ENCODE results near the gene SLC39A11. TPM values are rescaled to one million over a fixed set of nuclear protein-coding genes. Genes with fewer than 3 reads are reported as not detected.

Gene SLC39A11
- total RNA-seq, 1 experiment from 2014 or later, result 15.2 TPM

- Histone ChIP-seq H3K79me2 (ENCODE audit: insufficient read depth, low read length) (no peaks in the 10 kb centered on the region), H3K9ac (ENCODE audit: extremely low read depth, insufficient read length, low read length) (no peak overlapping the region), H3K4me1 (ENCODE audit: insufficient read depth, low read length) (no peaks in the 10 kb centered on the region), H3K79me1 (ENCODE audit: insufficient read depth, low read depth, low read length, poor library complexity, severe bottlenecking) (no peaks in the 10 kb centered on the region), H3T11ph (ENCODE audit: low read length) (no peak overlapping the region), H2BK5ac (ENCODE audit: insufficient read length, low read length) (no peak overlapping the region), H4K20me1 (ENCODE audit: control insufficient read depth, insufficient read depth, insufficient read length) (no peaks in the 10 kb centered on the region), H4K91ac (ENCODE audit: insufficient read length, low read depth, low read length) (no peak overlapping the region), H3K9me3 (ENCODE audit: control insufficient read depth, low read depth, low read length) (no peaks in the 10 kb centered on the region), H3K4me2 (ENCODE audit: insufficient read depth, insufficient read length, low read length) (no peak overlapping the region), H2BK15ac (ENCODE audit: low read depth, low read length) (no peak overlapping the region), H3K23me2 (ENCODE audit: insufficient read length, low read depth, low read length, poor library complexity, severe bottlenecking) (no peaks in the 10 kb centered on the region), H3K27me3 (ENCODE audit: insufficient read depth, low read length) (no peaks in the 10 kb centered on the region), H4K8ac (replicated peaks; ENCODE audit: insufficient read length, low read depth, low read length) (no peak overlapping the region), H3K56ac (ENCODE audit: insufficient read length, low read depth, low read length) (no peak overlapping the region), H2AK5ac (ENCODE audit: insufficient read length, low read length) (no peak overlapping the region), H2AFZ (ENCODE audit: low read length) (no peak overlapping the region), H3K18ac (ENCODE audit: insufficient read length, low read depth, low read length) (no peak overlapping the region), H2BK12ac (ENCODE audit: insufficient read length, low read depth, low read length) (no peak overlapping the region), H3K27ac (ENCODE audit: insufficient read length, low read depth, low read length) (no peak overlapping the region), H3K4ac (ENCODE audit: low read depth, low read length) (no peak overlapping the region), H2BK20ac (ENCODE audit: low read depth, low read length, poor library complexity, severe bottlenecking) (no peak overlapping the region), H2BK120ac (ENCODE audit: low read depth, low read length, poor library complexity, severe bottlenecking) (no peak overlapping the region), H3K14ac (ENCODE audit: insufficient read depth, low read length) (no peak overlapping the region), H3K23ac (ENCODE audit: insufficient read length, low read depth, low read length) (no peak overlapping the region), H4K5ac (ENCODE audit: insufficient read length, low read depth, low read length) (no peak overlapping the region)
- peaks cover 0 to 5% of the 10 kb centered on the region in 2 experiments; a peak in 3 of 5 replicates for H3K9me3 Mint-ChIP-seq
- H3K4me3 Mint-ChIP-seq, result no peak overlapping the region
- no CpG with 5 or more reads among the region's 3 CpGs for WGBS (ENCODE audit: extremely low coverage, insufficient read length, low lambda C conversion rate)
- no peaks in the 10 kb centered on the region for H3K4me1 Mint-ChIP-seq
- no peak overlapping the region for H3K27ac Mint-ChIP-seq
- DNase-seq, result no peak
- no peak for TF ChIP-seq CTCF (conservative IDR thresholded peaks at IDR 0.05)
- H3K36me3 Mint-ChIP-seq (ENCODE audit: insufficient read depth in 1 of 3, low read depth in 3 of 3), result peaks cover 26 to 38% (median 28%) of the 10 kb centered on the region in 3 experiments
- no peaks in the 10 kb centered on the region for H3K27me3 Mint-ChIP-seq (ENCODE audit: low read depth)
Measured at GRCh38 chr17:73083432-73083831, 9.1 kb downstream of the SLC39A11 start.
